Fibroblast of the aortic adventitia (primary cell): ENCODE data around the gene BUB3. TPM values are rescaled to one million over a fixed set of nuclear protein-coding genes. Genes with fewer than 3 reads are reported as not detected.

Experiments used
- DNase-seq: peaks from one replicate; pipeline ENCODE4 v3.0.0-alpha.2; 2010; ENCODE audit warnings: low read depth
- H3K4me3 ChIP-seq: 2 replicates; pipeline ENCODE4 v1.5.1; 2011; ENCODE audit warnings: low read depth, mild to moderate bottlenecking, control low read depth, low read length, moderate library complexity
- total RNA-seq: library from RNA; depleted of rRNA; stranded (reverse); fragments of >200 nt; gene quantifications from 2 replicates; pipeline ENCODE4 v1.2.3, GENCODE V29; 2012; ENCODE audit warnings: low replicate concordance
- TF ChIP-seq, protein P1 (sequence below): IDR thresholded peaks from 2 replicates; pipeline ENCODE4 v1.5.1; 2011; ENCODE audit warnings: mild to moderate bottlenecking, low read length, control low read depth, inconsistent platforms; ENCODE audit not compliant: insufficient read depth

Gene BUB3
- total RNA-seq, 1 donor: 182 TPM

- TF ChIP-seq, protein P1, sequence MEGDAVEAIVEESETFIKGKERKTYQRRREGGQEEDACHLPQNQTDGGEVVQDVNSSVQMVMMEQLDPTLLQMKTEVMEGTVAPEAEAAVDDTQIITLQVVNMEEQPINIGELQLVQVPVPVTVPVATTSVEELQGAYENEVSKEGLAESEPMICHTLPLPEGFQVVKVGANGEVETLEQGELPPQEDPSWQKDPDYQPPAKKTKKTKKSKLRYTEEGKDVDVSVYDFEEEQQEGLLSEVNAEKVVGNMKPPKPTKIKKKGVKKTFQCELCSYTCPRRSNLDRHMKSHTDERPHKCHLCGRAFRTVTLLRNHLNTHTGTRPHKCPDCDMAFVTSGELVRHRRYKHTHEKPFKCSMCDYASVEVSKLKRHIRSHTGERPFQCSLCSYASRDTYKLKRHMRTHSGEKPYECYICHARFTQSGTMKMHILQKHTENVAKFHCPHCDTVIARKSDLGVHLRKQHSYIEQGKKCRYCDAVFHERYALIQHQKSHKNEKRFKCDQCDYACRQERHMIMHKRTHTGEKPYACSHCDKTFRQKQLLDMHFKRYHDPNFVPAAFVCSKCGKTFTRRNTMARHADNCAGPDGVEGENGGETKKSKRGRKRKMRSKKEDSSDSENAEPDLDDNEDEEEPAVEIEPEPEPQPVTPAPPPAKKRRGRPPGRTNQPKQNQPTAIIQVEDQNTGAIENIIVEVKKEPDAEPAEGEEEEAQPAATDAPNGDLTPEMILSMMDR: no peak
- no peak overlapping the region for H3K4me3 ChIP-seq
- no peak for DNase-seq
Observed at GRCh38 chr10:123136806-123137642, 17.2 kb upstream of the BUB3 start.

- TF ChIP-seq, protein P1: no peak
- no peak for DNase-seq
Observed at GRCh38 chr10:123139165-123139520, 15.1 kb upstream of the BUB3 start.

DNA sequence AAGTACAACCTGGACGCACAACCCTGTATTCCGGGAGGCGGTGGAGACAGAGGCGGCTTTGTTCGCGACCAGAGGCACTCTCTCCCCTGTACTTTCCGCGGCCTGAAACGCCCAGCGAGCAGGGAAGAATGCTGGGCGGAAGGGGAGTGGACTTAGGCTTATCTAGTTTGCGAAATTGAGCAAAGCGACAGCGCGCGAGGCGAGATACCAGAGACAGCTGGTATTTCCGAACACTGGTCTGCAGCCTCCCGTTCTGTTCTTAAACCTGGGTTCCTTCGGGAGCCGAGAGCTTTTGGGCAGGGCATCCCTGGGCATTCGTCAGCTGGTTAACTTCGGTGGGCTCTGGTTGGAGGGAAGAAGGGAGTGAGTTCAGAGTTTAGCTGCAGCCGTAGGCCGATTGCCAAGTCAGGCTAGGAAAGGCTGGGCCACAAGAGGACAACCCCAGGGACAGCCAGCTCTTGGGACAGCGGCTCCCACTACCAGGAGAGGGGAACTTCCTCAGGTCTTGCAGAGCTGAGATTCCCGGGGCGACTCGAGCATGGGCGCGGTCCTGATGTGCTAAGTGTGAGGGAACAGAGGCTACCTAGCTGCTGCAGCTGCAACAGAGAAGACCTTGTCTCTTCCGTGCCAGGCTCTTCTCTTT lies 14.6 kb upstream of the BUB3 start:
- DNase-seq: no peak
- TF ChIP-seq, protein P1: no peak
- H3K4me3 ChIP-seq: no peak overlapping the region

More at GRCh38 chr10:123139165-123139520, 15.1 kb upstream of the BUB3 start:
- H3K4me3 ChIP-seq: no peak overlapping the region

DNA sequence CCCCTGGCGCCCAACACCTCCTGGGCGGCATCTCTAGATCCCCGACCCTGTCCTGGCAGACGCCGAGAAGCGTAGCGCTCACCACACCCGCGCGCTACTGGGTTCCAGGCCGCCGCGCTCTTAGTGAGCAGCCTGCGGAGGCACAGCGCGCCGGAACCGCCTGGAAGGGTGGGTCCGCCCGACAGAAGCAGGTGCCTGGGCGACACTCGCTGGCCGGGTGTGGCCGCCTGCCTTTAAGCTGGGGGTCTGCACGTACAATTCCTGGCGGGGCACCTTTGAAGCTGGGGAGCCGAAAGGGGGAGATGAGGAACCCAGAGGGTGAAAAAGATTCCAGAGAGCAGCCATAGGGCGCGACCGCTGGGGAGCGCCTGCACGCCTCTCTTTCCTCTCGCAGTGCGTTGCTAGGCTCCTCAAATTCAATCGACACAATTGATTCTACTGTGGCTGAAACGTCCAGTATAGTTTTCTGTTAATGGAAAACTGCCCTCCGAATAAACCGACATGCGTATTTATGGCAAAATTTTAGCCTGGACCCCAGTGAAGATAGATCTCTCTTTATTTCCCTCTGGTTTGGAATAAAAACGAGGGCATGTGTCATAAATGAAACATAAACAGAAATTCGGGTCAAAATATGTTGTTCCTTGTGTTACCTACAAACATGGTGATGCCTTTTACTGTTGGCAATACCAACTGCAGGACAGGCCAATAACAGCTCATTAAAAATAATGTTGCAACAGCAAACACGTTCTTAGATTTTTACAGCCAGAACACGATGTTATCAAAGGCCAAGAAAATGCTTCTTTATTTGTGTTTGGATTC lies 13.8 kb upstream of the BUB3 start:
- H3K4me3 ChIP-seq: no peak overlapping the region
- DNase-seq: no peak
- TF ChIP-seq, protein P1: no peak

GRCh38 chr10:123140983-123141390 lies 13.2 kb upstream of the BUB3 start:
- DNase-seq: no peak
- TF ChIP-seq, protein P1: no peak
- no peak overlapping the region for H3K4me3 ChIP-seq

GRCh38 chr10:123141791-123142700 lies 12.2 kb upstream of the BUB3 start:
- H3K4me3 ChIP-seq: no peak overlapping the region
- TF ChIP-seq, protein P1: no peak
- no peak for DNase-seq
